NK-92 (cell line): ENCODE data around the gene HMX1.

Experiments
- DNase-seq: peaks from one replicate; lab custom pipeline; 2025; ENCODE audit not compliant: unreplicated experiment; lab: John Stamatoyannopoulos, UW

Gene HMX1

DNA sequence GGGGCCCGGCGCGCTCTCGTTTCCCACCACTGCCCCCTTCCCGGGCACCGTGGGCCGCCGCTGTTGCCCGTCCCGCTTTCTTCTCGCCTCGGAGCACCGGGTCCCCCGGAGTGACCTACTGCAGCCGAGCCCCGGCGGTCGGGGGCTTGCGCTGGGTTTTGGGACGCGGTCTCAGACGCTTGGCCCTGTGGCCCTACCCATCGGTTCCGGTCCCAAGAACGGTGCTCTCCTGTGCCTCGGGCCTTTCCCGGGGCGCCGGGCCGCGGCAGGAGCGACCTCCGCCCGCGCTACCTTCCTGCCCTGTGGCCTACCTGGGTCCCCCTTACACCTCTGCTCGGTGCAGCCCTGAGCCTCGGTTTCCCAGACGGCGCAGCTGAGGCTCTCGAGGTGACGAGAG is 21.6 kb upstream of the HMX1 start:
- no peak for DNase-seq

DNA sequence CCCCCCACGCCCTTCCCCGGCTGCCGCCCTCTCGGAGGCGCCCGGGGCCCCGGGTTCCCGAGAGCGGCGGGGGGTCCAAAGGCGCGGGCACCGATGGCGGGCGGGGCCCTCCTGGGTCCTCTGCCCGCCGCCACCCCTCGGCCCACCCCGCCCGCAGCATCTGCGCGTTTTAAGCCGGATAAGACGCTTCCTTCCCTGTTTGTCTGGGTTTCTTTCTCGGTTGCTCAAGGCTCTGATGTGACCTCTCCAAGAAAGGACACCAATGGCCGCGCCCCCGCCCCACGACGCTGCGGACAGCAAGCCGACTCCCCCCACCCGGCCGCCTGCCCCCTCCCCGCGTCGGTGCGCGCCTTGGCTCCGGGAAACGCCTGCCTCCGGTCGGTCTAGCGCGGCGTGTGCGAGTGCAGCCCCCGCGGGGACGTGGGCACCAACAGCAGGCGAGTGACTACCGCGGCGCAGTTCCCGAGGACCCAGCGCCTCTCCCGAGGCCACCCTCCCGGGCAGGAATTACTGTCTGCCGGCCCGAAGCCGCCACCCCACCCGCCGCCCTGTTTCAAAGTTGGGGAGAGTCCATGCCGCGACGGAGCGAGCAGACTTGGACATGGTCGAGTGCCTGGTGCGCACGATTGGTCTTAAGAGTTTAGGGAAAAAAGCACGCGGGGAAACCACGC is 21.1 kb upstream of the HMX1 start:
- DNase-seq: no peak

DNA sequence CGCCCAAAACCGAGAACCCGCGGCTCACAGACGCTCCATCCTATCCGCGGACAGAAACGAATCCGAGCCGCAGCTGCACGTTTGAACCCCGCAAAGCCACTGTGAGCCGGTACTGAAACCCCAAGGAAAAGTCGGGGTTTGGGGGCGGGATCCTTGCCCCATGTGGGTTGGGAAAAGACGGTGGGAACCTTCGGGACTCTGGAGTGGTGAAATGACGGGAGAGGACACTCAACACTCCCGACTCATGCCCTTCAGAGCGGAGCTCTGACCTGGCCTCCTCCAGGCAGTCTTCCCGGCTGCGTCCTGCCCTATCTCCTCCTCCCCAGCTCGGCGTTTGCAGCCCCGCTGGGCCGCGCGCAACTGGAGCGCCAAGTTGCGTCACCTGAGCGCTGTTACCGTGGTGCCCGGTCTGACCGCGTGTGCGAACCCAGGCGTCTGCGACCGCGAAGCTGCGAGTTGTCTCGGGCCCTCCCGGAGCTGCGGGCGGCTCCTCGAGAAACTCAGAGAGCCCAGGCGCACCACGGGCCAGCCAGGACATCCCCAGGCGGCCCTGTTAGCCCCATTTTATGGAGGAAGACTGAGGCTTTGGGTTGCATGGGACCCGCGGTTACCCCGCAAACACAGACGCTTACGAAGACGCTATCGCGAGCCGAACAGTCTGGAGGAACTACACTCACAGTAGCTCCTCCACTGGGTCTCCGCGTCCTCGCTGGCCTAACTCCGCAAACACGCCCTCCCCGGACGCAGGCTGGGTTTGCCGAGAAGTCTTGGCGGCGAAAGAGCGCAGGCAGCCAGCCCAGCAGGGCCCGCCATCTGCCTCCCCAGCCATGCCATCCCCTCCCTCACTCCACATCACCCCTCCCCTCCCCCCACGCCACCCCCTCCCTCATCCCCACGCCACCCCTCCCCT is 20.3 kb upstream of the HMX1 start:
- no peak for DNase-seq

DNA sequence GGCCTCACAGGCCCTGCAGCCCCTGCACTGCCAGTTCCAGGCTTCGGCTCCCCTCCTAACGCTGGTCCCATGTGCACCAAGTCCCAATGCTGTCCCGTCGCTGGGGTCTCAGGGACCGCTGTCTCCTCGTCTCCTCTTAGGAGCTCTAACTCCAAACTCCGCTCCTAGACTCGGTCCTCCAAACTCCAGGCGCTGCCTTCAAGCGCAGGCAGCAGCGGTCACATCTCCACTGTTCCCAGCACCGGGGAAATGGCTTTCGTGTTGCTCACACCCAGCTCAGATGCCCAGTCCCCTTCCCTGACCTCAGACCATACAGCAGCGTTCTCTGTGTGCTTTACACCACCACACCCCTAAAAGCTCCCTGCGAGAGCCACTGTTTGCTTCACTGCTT is 19.6 kb upstream of the HMX1 start:
- no peak for DNase-seq

DNA sequence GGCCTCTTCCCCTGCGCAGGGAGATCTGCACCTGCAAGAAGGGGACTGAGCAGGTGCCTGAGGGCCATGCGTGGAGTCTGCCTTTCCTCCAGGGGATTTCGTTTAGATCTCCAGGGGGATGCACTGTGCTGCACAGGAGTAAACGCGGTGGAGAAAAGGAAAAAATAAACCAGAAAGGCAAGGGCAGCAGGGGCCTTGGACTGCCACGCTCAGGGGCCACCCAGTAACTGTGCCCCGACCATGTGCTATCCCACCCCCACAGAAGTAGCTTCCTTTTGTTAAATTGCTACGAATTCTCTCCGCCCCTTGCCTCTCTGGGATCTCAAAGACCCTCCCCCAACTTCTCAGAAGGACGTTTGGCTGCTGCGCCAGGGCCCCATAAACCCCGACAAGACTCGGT is 17.2 kb upstream of the HMX1 start:
- DNase-seq: no peak

DNA sequence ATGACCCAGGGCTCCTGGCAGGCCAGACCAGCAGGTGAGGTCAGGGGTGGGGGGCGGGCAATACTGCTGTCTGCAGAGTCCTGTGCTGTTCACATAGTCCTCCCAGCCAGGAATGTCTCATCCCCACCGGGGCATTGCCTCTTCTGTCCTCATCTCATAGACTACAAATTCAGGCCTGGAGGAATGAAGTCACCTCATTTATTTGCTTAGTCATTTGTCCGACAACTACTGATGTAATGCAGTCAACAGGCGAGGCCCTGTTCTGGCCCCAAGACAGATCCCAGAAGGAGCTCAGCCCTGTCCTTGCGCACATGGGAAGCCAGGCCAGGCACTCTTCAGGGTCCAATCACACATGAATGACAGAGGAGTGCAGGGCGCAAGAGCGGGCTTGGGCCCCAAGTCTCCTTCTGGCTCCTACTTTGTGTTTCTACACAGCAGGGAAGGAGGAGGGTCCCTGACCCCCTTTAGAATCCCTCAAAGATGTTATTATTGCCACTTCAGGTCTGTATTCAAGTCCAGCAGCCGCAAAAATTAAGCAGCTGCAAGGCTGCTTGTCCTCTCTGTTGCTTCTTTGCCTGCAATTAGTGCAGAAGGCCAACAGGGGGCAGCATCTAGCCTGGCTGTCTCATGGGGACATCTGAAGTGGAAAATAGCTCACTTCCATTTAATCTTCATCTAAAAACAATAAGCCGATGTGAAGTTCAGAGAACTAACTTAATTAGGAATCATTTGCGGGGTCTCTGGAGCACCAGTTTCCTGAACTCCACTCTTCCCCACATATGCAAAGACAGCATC is 15.2 kb upstream of the HMX1 start:
- DNase-seq: no peak

DNA sequence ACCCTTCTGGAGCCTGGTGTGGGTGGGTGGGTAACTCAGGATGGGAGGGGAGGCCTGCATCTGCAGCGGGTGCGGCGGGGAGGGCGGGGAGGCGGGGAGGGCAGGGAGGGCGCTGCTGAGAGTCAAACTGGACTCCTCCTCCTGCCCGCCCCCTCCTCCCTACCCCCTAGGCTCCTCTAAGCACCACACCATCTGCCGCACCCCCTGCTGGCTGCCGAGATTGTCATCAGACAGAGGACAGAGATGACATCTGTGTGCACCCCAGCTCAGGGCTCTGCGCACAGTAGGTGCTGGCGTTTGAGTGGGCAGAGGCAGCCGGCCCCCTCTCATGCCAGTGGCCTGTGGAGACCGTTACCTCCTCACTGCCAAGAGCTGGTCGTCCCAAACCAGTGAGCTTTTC is 10.6 kb upstream of the HMX1 start:
- no peak for DNase-seq

DNA sequence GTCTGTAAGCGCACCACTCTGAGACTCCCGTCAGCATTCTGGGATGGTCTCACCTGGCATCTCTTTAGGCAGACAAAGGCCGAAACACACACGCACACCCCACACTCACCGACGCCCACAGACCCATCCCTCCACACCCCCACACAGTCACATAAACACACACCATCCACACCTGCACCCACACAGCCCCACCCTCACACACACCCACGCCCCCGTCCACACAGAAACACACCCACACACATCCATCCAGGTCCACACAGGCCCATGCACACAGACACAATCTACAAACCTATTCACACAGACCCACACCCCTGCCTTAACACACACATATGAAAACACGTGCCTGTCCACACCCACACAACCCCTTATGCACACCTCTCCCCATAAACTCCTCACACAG is 9.2 kb upstream of the HMX1 start:
- no peak for DNase-seq

DNA sequence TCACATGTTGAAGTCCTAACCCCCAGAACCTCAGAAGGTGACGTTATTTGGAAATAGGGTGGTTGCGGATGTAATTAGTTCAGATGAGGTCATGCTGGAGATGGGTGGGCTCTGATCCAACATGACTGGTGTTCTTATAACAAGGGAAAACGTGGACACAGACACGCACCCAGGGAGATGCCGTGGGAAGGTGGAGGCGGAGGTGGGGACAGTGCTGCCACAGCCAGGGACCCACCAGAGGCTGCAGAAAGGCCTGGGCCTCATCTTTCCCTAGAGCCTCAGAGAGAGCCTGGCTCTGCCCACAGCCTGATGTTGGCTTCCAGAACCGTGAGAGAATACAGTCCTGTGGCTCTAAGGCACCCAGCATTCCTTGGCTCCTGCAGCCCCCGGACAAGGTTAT is 7.9 kb upstream of the HMX1 start:
- no peak for DNase-seq

DNA sequence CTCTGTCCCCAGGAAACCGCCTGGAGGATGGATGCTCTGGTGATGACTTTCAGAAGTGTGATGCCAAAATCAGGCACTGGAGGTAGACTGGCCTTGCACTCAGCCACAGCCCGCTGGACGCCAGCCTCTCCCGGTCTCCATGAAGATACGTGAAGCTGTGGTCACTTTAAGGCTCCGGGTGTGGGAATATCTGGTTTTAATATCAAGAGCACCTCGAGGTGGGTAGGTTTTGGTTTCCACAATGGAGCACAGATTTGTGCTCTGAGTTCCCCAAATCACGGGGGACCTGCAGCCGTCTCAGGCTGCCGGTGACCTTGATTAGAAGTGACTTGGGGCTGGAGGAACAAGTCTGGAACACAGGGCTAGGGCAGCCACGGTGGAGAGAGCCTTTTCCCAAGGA is 6.8 kb upstream of the HMX1 start:
- DNase-seq: no peak

DNA sequence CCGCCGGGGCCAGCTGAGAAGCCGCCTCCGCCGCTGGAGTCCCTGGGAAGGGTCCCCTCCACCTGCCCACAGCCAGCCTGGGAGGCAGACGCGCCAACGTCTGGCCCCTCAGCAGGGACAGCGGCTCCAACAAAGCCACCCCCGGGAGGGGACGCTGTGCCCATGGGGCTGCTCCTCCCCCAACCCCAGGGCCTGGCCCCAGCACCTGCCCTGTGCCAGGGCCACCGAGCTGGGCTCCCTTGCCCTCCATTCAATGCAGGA is 6.1 kb upstream of the HMX1 start:
- no peak for DNase-seq

DNA sequence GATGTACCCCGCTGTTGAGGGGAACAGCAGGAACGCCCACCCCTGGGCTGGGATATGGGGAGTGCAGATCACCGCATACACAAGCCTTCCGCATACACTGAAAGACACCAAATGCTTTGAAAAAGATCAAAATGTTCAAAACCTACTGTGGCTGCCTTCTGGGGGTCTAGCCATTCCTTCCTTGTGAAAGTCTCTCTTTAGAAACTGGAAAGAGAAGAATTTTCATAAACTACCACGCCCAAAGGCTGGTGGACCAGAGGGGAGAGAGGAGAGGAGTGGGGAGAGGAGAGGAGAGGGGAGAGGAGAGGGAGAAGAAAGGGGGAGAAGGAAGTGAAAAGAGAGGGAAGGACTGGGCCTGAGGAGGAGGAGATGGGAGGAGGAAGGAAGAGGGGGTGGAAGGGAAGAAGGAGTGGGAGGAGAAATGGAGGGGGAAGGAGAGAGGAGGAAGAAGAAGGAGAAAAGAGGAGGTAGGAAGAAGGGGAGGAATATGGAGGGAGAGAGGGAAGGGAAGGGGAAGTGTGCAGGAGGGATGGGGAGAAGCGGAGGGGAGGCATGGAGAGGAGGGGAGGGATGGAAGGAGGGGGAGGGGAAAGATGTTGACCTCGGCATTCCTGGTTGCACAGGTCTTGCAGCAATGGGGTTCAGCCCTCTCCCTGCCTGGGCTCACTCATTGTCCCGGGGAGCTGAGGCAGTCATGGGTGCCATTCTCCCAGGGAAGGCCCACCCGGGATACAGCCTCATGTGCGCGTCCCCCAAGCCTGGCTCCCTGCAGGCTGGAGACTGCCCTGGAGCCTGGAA is 5.5 kb upstream of the HMX1 start:
- DNase-seq: no peak

DNA sequence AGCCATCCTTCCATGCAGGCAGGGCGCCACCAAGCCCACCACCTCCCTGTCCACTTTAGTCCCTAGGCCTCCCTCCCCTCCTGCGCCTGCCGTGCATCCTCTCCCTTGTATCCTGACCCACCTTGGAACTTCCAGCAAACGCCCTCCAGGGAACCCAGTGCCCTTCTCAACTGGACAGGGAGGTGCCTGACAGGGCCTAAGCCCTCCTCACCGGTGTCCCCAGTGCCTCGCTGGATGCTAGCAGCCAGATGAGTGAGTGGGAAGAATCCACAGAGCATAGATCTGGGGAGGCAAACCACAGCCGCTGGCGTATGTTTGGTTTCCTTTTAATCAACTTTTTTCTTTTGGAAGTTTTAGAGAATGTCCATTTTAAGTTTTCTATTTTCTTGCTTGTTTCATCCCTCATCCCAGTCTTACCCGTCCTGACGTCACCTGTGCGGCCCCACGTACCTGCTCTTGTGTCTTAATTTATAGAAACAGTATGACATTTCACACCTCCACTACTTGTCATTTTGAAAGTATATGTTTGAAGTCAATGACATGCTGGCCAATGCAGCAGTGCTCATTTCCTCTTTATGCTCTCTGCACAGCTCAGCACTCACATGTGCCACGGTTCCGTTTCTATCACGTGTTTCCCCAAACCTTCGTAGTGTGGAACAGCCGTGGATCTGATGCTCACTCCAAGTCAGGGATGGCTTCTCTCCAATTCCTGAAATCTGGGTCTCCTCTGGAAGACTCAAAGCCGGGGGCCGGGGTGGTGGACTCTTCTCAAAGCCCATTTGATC is 3.4 kb upstream of the HMX1 start:
- DNase-seq: no peak

DNA sequence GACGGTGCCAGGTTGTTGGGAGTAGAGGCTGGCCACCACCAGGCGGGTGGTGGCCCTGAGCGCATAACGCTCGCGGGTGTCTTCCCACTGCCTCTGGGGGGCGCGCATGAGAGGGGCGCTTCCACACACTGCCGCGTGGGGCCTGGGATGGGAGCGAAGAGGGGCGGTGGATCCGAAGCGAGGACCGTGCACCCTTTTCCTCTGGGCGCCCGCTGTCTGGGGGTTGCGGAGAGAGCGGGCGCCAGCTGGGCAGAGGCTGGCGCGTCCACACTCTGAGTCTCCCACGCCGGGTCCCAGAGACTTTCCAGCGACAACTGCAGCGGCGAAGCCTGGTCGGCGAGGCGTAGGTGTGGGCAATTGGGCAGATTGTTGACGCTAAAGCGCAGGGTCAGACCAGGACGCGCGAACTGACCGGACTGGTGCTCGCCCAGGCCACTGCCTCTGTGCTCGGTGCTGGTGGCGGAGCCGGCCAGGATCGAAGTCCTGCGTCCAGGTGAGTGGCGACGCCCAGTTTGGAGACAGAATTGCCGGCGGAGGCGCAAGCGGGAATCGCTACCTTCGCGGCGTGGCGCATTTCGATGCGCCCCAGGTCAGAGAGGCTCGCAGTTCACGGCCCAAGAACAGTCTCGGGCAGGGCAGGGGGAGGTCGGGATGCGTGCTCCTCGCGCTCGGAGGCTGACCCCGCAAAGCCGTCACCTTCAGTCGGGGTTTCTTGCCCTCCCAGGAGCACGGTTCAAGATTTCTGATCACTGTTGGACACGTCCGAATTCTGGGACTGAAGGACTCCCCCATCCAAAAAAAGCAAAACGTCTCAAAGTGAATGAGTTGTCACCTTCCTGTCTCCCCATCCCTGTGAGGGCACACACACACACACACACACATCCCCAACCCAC is 2.6 kb upstream of the HMX1 start:
- DNase-seq: no peak

DNA sequence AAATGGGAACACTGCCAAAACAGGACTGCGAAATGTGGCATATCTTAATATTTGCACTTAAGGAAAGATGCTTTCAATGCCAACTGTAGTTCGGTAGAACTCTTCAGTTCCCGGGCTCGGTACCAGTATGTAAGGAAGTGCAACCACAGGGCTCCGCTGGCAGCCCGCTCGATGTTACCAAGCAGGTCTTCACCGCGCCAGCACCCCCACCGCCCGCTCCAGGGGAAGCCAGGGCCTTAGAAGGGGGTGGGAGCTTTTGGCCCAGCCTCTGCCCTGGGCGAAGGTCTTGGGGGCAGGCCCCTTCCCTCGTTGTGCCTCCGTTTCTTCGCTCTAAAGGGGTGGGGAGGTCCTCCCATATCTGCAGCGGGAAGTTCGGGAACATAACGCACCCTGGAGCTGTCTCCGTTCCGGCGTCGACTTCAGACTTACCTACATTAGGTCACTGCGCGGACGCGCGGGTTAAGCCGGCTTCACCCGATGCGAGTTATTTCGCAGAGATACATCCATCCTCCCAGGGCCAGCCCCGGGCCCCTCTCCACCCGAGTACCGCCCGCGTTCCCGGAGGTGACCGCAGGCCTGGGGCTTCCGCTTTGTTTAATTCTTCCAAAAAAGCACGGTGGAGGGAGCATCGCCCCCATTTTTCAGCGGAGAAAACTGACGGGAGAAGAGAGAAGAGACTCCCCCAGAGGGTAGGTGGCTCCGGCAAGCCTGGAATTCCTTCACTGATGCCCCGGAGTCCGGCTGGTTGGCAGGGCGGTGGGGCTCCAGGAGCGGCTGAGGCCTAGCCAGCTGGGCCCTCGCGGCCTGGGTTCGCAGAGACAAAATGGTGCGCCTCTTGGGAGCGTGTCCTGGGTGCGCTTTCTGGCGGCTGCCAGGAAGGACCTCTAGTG is 1.0 kb upstream of the HMX1 start:
- no peak for DNase-seq

DNA sequence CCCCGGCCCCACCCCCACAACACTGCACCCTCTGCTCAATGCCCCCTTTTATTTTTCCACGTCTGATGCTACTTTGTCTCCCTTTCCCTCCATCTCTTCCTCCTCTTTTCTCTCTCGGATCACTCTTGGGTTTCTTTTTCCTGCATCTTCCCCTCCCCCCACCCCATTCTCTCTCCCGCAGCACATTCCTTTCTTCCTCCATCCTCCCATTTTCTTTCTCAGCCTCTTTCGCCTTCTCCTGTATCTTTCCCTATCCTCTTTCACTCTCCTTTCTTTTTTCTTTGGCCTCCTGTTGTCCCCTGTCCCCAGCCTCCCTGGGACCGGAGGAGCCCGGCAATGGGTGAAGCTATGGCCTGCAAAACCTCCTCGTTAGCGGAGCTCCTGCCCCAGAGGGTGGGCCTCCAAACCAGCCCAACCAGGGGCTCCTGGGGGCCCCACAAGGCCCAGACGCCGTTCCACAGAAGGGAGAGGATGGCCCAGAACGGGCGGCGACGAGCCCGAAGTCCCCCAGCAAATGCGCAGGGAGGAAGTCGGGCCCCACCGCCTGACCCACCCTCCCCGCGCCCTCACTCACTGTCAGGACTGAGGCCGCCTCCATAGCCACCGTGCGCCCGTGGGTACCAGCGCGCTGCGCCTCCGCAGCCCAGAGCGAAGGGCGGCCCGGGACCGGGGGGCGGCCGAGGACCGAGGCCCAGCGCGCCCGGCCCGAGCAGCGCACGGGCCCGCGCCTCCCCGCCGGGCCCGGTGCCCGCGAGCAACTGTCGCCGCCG is 807 bp downstream of the HMX1 start:
- no peak for DNase-seq

DNA sequence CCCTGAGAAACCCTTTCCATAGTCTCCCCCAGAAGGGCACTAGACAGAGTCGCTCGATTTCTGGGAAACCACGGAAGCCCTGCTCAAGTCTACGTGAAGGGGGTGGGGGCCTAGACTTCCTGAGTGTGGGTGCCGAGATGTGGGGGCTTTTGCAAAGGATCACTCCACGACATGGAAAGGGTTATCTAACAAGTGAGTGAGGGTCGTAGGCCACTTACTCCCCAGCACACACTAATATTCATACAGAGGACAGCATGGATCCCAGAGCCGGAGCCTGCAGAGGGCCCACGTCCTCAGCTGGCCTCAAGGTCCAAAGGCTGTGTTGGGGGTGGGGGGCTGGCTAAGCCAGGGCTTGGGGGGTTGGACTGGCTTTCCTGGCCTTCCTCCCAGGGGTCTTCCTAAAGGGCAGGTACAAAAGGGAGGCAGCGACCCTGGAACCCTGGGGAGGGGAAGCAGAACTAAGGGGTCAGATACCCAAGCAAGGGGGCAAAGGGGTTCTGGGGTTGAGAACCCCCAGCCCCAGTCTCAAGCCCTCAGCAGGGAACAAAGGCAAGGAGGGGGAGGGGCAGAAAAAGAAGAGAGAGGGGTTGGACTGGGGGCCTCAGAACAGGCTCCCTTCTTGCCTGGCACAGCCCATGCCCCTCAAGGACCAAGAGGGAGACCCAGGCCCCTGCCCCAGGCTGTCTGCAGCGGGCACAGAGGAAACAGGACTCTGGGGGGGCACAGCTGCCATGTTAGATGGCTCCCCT is 1.6 kb downstream of the HMX1 start:
- DNase-seq: no peak
